Left renal pelvis (tissue), 4 donors: ENCODE measurements around the gene TXNDC2. TPM values are rescaled to one million over a fixed set of nuclear protein-coding genes. Genes with fewer than 3 reads are reported as not detected.

Source experiments
- DNase-seq, 4 donors: peaks; one replicate each; pipeline ENCODE4 v3.0.0-alpha.2; 2013; ENCODE audit warnings: low read depth in 4 of 4, low spot score in 3 of 4
- polyA plus RNA-seq, 4 donors: library from polyadenylated mRNA; unstranded; fragments of 120-200 nt; gene quantifications; one replicate each; pipeline ENCODE4 v1.2.1, GENCODE V29; 2013; ENCODE audit not compliant: insufficient read length in 4 of 4

The TXNDC2 gene
- polyA plus RNA-seq, 4 donors, result 0.12 to 0.20 (median 0.14) TPM; not detected in 1

- no peak for DNase-seq
Observed at GRCh38 chr18:9858642-9859041, 27.1 kb upstream of the TXNDC2 start.

GRCh38 chr18:9859232-9859631, 26.5 kb upstream of the TXNDC2 start:
- no peak for DNase-seq

DNA sequence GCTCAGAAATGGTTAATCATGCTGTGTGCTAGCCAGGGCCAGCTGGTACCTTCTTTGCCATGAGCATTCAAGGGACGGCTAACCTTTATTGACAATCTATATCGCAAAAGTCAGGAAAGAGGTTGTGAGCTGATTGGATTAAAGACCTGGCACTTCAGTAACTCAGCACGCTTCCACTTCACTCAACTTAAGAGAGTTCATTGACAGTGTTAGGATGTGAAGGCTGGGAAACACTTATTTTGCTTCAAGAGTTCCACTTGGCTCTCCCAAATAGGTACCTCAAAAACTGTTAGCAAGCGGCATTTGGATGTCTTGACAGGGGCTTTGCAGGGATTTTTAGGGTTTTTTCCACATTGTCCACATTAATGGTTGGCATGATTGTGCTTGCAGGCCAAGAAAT, 25.1 kb upstream of the TXNDC2 start:
- DNase-seq, result no peak

DNA sequence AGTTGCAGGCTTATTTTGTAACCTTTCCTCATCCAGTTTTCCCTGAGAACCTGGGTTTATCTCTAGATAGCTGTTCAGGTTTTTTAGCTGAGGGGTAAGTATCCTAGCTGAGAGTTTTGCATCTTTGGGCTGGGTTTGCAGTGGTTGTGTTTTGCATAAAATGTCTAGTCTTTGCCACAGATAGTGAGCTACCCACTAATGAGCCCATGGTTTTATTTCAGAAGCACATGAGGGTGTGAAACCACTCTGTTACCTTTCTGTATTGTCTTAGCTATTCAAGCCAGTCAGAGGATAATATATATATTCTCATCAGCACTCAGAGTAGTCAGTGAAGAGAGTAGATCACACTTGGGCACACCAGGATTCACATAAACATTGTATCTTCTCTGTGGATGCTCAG, 24.6 kb upstream of the TXNDC2 start:
- DNase-seq, result no peak

GRCh38 chr18:9861933-9862332, 23.8 kb upstream of the TXNDC2 start:
- DNase-seq, result no peak

- DNase-seq, result no peak
Observed at GRCh38 chr18:9862686-9863085, 23.1 kb upstream of the TXNDC2 start.

DNA sequence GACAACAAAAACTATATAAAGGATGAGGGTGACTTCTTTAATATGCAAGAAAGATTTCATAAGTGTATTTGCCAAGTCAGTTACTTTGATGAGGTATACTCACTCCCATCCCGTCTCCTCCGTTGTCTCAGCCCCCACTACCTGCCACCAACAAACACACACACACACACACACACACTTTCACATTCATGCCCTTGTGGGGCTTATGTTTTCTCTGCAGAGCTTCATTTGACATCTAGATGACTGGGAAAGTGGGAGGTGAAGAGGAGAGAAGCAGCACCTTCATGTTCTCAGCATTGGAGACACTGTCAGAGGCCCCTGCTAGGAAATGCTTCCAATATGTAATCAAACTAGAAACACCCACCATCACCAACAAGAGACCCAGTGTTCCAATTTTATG, 22.5 kb upstream of the TXNDC2 start:
- no peak for DNase-seq

DNA sequence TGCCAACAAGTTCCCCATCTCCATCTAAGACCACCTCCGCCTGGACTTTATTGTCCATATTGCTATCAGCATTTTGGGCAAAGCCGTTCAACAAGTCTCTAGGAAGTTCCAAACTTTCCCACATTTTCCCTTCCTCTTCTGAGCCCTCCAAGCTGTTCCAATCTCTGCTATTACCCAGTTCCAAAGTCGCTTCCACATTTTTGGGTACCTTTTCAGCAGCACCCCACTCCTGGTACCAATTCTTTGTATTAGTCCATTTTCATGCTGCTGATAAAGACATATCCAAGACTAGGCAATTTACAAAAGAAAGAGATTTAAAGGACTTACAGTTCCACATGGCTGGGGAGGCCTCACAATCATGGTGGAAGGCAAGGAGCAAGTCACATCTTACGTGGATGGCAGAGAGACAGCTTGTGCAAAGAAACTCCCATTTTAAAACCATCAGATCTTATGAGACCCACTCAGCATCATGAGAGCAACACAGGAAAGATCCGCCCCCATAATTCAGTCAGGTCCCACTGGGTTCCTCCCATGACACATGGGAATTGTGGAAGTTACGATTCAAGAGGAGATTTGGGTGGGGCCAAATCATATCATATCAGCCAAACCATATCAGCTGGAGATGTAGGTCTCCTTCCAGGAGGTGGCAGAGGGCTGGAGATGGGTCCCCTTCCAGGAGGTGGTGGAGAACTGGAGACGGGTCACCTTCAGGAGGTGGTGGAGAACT, 19.8 kb upstream of the TXNDC2 start:
- no peak for DNase-seq

DNA sequence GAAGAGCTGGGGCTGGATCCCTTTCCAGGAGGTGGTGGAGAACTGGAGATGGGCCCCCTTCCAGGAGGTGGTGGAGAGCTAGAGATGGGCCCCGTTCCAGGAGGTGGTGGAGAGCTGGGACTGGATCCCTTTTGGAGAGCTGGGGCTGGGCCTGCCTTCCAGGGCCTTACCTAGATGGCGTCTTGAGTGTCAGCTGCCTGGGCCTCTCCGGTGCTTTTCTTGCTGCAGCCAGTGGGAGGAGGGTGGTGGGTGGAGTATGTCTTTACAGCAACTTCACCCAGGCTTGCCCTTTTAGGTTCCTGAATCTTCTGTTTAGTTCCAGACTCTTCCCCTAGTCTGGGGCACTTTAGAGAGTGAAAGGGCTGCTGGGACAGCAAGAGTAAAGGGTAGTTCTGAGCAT, 19.1 kb upstream of the TXNDC2 start:
- no peak for DNase-seq

DNA sequence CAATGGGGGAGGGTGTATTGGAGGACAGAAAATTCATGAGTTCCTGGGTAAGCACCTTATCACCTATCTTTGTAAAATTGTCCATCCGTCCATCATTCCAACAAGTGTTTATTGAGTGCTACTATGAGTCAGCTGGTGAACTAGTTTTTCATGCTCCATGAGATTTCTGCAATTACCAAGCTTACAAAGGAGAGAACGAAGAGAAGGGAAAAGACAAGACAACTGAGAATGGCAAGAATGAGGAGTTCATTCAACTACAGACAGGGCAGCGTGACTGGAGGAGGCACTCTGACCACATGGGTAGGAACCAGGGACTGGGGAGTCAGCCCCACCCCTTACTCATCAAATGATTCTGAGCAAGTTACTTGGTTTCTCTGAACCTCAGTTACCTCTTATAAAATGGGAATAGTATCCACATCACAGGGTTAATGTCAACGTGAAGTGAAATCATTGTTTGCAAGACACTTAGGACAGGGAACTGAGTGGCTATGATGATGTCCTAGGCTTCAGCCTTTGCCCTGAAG, 18.6 kb upstream of the TXNDC2 start:
- no peak for DNase-seq

GRCh38 chr18:9868857-9869714, 16.7 kb upstream of the TXNDC2 start:
- DNase-seq, result no peak

GRCh38 chr18:9869715-9870430, 15.9 kb upstream of the TXNDC2 start:
- DNase-seq, result no peak

- DNase-seq, result no peak
Observed at GRCh38 chr18:9870431-9871008, 15.3 kb upstream of the TXNDC2 start.

- no peak for DNase-seq
Observed at GRCh38 chr18:9871244-9871746, 14.5 kb upstream of the TXNDC2 start.

GRCh38 chr18:9872823-9873222, 12.9 kb upstream of the TXNDC2 start:
- no peak for DNase-seq

GRCh38 chr18:9874728-9875127, 11.0 kb upstream of the TXNDC2 start:
- DNase-seq, result no peak

DNA sequence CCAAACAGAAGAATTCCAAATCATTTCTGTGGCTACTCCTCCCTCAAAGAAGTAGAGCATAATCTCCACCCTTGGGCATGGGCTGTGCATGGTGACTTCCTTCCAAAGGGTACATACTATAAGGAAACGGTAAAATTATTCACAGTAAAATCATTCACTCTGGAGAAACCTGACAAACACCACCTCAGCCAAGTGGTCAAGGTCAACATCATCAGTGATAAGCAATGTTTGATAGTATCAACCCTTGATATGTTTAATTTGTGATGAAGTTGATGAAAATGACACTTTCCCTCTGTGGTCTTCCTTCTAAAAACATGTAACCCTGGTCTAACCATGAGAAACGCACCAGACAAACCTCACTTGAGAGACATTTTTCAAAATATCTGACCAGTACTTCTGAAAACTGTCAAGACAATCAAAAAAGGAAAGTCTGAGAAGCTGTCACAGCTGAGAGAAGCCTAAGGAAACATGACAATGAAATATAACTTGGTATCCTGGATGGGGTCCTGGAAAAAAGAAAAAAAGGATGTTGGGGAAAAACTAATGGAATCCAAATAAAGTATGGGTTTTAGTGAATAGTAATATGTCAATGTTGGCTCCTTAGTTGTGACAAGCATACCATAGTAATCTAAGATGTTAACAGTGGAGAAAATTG, 9.4 kb upstream of the TXNDC2 start:
- no peak for DNase-seq

GRCh38 chr18:9876867-9877654, 8.7 kb upstream of the TXNDC2 start:
- no peak for DNase-seq

- DNase-seq, result no peak
Observed at GRCh38 chr18:9877655-9878014, 8.1 kb upstream of the TXNDC2 start.
